H9 (cell line): ENCODE measurements around the gene ZNF585A. TPM values are rescaled to one million over a fixed set of nuclear protein-coding genes. Genes with fewer than 3 reads are reported as not detected.

Source experiments
- DNase-seq: peaks from one replicate; pipeline ENCODE4 v3.0.0-alpha.2; 2017
- H2AFZ ChIP-seq: one replicate; pipeline ENCODE4 v1.6.1; 2013; ENCODE audit warnings: mild to moderate bottlenecking, low read length, control low read depth, moderate library complexity
- H2AK5ac ChIP-seq: 2 replicates; pipeline ENCODE4 v1.6.1; 2013; ENCODE audit warnings: low read length, control low read depth, mixed read lengths; ENCODE audit not compliant: insufficient read length
- H2BK120ac ChIP-seq: one replicate; pipeline ENCODE4 v1.6.1; 2013; ENCODE audit warnings: low read depth, mild to moderate bottlenecking, low read length, control low read depth, inconsistent platforms; ENCODE audit not compliant: poor library complexity, severe bottlenecking
- H2BK12ac ChIP-seq: 2 replicates; pipeline ENCODE4 v1.6.1; 2013; ENCODE audit warnings: low read length, control low read depth, mixed read lengths, low read depth; ENCODE audit not compliant: insufficient read length
- H2BK15ac ChIP-seq: 2 replicates; pipeline ENCODE4 v1.6.1; 2013; ENCODE audit warnings: low read depth, low read length, control low read depth
- H2BK20ac ChIP-seq: one replicate; pipeline ENCODE4 v1.6.1; 2013; ENCODE audit warnings: low read depth, mild to moderate bottlenecking, low read length, control low read depth, inconsistent platforms; ENCODE audit not compliant: poor library complexity, severe bottlenecking
- H2BK5ac ChIP-seq: 2 replicates; pipeline ENCODE4 v1.6.1; 2013; ENCODE audit warnings: low read length, control low read depth, mixed read lengths; ENCODE audit not compliant: insufficient read length
- H3K14ac ChIP-seq: 2 replicates; pipeline ENCODE4 v1.6.1; 2013; ENCODE audit warnings: low read length, control low read depth; ENCODE audit not compliant: insufficient read depth
- H3K18ac ChIP-seq: 2 replicates; pipeline ENCODE4 v1.6.1; 2013; ENCODE audit warnings: low read depth, mild to moderate bottlenecking, mixed read lengths, low read length, control low read depth; ENCODE audit not compliant: insufficient read length
- H3K23ac ChIP-seq: 2 replicates; pipeline ENCODE4 v1.6.1; 2013; ENCODE audit warnings: low read length, control low read depth, mixed read lengths, low read depth; ENCODE audit not compliant: insufficient read length
- H3K23me2 ChIP-seq: 2 replicates; pipeline ENCODE4 v1.6.1; 2013; ENCODE audit warnings: low read depth, mild to moderate bottlenecking, mixed read lengths, low read length, control low read depth; ENCODE audit not compliant: insufficient read length, poor library complexity, severe bottlenecking
- H3K27ac ChIP-seq: 2 replicates; pipeline ENCODE4 v1.5.1; 2013; ENCODE audit warnings: low read length, control low read depth, mixed read lengths, low read depth; ENCODE audit not compliant: insufficient read length
- H3K27me3 ChIP-seq: 2 replicates; pipeline ENCODE4 v1.6.1; 2013; ENCODE audit warnings: low read length, control low read depth, inconsistent platforms; ENCODE audit not compliant: insufficient read depth
- H3K4ac ChIP-seq: 2 replicates; pipeline ENCODE4 v1.6.1; 2013; ENCODE audit warnings: low read depth, mild to moderate bottlenecking, control low read depth, inconsistent platforms, low read length, moderate library complexity
- H3K4me1 ChIP-seq: 2 replicates; pipeline ENCODE4 v1.6.1; 2013; ENCODE audit warnings: low read length, control low read depth, inconsistent platforms; ENCODE audit not compliant: insufficient read depth
- H3K4me2 ChIP-seq: 2 replicates; pipeline ENCODE4 v1.6.1; 2013; ENCODE audit warnings: low read length, control low read depth, mixed read lengths; ENCODE audit not compliant: insufficient read length, insufficient read depth
- H3K56ac ChIP-seq: 2 replicates; pipeline ENCODE4 v1.6.1; 2013; ENCODE audit warnings: low read depth, mild to moderate bottlenecking, mixed read lengths, low read length, control low read depth; ENCODE audit not compliant: insufficient read length
- H3K79me1 ChIP-seq: 2 replicates; pipeline ENCODE4 v1.6.1; 2013; ENCODE audit warnings: low read depth, mild to moderate bottlenecking, moderate library complexity, low read length, control low read depth, inconsistent platforms; ENCODE audit not compliant: insufficient read depth, poor library complexity, severe bottlenecking
- H3K79me2 ChIP-seq: 2 replicates; pipeline ENCODE4 v1.6.1; 2013; ENCODE audit warnings: low read length, control low read depth, inconsistent platforms; ENCODE audit not compliant: insufficient read depth
- H3K9ac ChIP-seq: 2 replicates; pipeline ENCODE4 v1.6.1; 2013; ENCODE audit warnings: low read length, control low read depth, mixed read lengths; ENCODE audit not compliant: insufficient read length; ENCODE audit errors: extremely low read depth
- H3K9me3 ChIP-seq: one replicate; pipeline ENCODE4 v1.6.1; 2013; ENCODE audit warnings: low read depth, low read length, inconsistent platforms; ENCODE audit not compliant: control insufficient read depth
- H3T11ph ChIP-seq: one replicate; pipeline ENCODE4 v1.6.1; 2013; ENCODE audit warnings: mild to moderate bottlenecking, low read length, control low read depth, inconsistent platforms
- H4K20me1 ChIP-seq: one replicate; pipeline ENCODE4 v1.6.1; 2013; ENCODE audit not compliant: control insufficient read depth, insufficient read length, insufficient read depth
- H4K5ac ChIP-seq: 2 replicates; pipeline ENCODE4 v1.6.1; 2013; ENCODE audit warnings: low read depth, mild to moderate bottlenecking, mixed read lengths, low read length, control low read depth; ENCODE audit not compliant: insufficient read length
- H4K8ac ChIP-seq: replicated peaks from 2 replicates; pipeline ENCODE4 v1.6.1; 2013; ENCODE audit warnings: low read length, control low read depth, mixed read lengths, low read depth; ENCODE audit not compliant: insufficient read length
- H4K91ac ChIP-seq: 2 replicates; pipeline ENCODE4 v1.6.1; 2013; ENCODE audit warnings: low read depth, mild to moderate bottlenecking, moderate library complexity, mixed read lengths, low read length, control low read depth; ENCODE audit not compliant: insufficient read length
- H3K27ac Mint-ChIP-seq, 3 experiments: 2 replicates in 2 of 3; 3 replicates in 1 of 3; pipeline ENCODE4 v1.8.0; 2020 to 2021; ENCODE audit warnings: mixed read lengths in 3 of 3, mild to moderate bottlenecking in 1 of 3, moderate library complexity in 1 of 3
- H3K27me3 Mint-ChIP-seq: 2 replicates; pipeline ENCODE4 v1.8.0; 2021; ENCODE audit warnings: low read depth, mild to moderate bottlenecking, moderate library complexity, mixed read lengths
- H3K36me3 Mint-ChIP-seq, 3 experiments: 2 replicates in 2 of 3; 3 replicates in 1 of 3; pipeline ENCODE4 v1.8.0; 2020 to 2021; ENCODE audit warnings: low read depth in 3 of 3, mixed read lengths in 3 of 3; ENCODE audit not compliant: insufficient read depth in 1 of 3
- H3K4me1 Mint-ChIP-seq, 2 experiments: 2 replicates each; pipeline ENCODE4 v1.8.0; 2020; ENCODE audit warnings: mixed read lengths in 2 of 2
- H3K4me3 Mint-ChIP-seq, 2 experiments: 2 replicates in 1 of 2; 3 replicates in 1 of 2; pipeline ENCODE4 v1.8.0; 2020 to 2021; ENCODE audit warnings: mild to moderate bottlenecking in 2 of 2, mixed read lengths in 2 of 2, moderate library complexity in 1 of 2
- H3K9me3 Mint-ChIP-seq, 2 experiments: 2 replicates in 1 of 2; 3 replicates in 1 of 2; pipeline ENCODE4 v1.8.0; 2020; ENCODE audit warnings: mild to moderate bottlenecking in 2 of 2, mixed read lengths in 2 of 2, moderate library complexity in 1 of 2
- WGBS: extraction: QIAGEN DNeasy Blood & Tissue Kit; methylation state at CpG from one replicate; pipeline ENCODE4 v1.1.7; 2013; ENCODE audit warnings: missing lambda C conversion rate, low lambda C conversion rate, mixed read lengths; ENCODE audit not compliant: insufficient read length; ENCODE audit errors: extremely low coverage; 5-methylcytosine and 5-hydroxymethylcytosine counted together
- total RNA-seq: library from RNA; stranded (reverse); gene quantifications from 2 replicates; pipeline ENCODE4 v1.2.1, GENCODE V29; 2021
- TF ChIP-seq, protein P1 (sequence below): fragments of 200-600 bp; sonication (generic); conservative IDR thresholded peaks from 3 replicates; pipeline ENCODE4 v1.8.0; 2021; ENCODE audit warnings: antibody characterized with exemption, mild to moderate bottlenecking

Gene ZNF585A
- total RNA-seq, 1 experiment from 2014 or later, result 18.3 TPM

DNA sequence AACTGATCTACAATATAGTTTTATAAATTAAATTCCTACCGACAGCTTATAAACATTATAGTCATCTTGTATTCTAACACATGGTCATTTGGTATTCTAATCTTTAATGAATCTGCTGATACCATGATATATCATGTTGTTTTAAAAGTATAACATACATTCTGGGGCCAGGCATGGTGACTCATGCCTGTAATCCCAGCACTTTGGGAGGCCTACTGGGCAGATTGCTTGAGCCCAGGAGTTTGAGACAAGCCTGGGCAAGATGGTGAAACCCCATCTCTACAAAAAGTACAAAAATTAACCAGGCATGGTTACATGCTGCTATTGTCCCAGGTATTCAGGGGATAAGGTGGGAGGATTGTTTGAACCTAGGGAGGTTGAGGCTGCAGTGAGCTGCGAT is 48.6 kb upstream of the ZNF585A start:
- H3K27me3 ChIP-seq, result no peaks in the 10 kb centered on the region
- H4K91ac ChIP-seq, result no peak overlapping the region
- H3K14ac ChIP-seq, result no peak overlapping the region
- TF ChIP-seq, protein P1, sequence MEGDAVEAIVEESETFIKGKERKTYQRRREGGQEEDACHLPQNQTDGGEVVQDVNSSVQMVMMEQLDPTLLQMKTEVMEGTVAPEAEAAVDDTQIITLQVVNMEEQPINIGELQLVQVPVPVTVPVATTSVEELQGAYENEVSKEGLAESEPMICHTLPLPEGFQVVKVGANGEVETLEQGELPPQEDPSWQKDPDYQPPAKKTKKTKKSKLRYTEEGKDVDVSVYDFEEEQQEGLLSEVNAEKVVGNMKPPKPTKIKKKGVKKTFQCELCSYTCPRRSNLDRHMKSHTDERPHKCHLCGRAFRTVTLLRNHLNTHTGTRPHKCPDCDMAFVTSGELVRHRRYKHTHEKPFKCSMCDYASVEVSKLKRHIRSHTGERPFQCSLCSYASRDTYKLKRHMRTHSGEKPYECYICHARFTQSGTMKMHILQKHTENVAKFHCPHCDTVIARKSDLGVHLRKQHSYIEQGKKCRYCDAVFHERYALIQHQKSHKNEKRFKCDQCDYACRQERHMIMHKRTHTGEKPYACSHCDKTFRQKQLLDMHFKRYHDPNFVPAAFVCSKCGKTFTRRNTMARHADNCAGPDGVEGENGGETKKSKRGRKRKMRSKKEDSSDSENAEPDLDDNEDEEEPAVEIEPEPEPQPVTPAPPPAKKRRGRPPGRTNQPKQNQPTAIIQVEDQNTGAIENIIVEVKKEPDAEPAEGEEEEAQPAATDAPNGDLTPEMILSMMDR, result no peak
- Mint-ChIP-seq H3K27ac (no peak overlapping the region), H3K4me3 (no peak overlapping the region), H3K9me3 (peaks cover 9 to 34% of the 10 kb centered on the region in 2 experiments), H3K36me3 (peaks cover 17 to 44% (median 37%) of the 10 kb centered on the region in 3 experiments), H3K4me1 (peaks cover 6 to 9% of the 10 kb centered on the region in 2 experiments), H3K27me3 (no peaks in the 10 kb centered on the region)
- no peak for DNase-seq
- no peak overlapping the region for H3K18ac ChIP-seq
- no peak overlapping the region for H3K4me2 ChIP-seq
- H3K9ac ChIP-seq, result no peak overlapping the region
- no peaks in the 10 kb centered on the region for H3K9me3 ChIP-seq
- no peaks in the 10 kb centered on the region for H4K20me1 ChIP-seq
- H2BK15ac ChIP-seq, result no peak overlapping the region
- peaks cover 8% of the 10 kb centered on the region for H3K23me2 ChIP-seq
- H2AFZ ChIP-seq, result no peak overlapping the region
- no peak overlapping the region for H4K8ac ChIP-seq
- H3K56ac ChIP-seq, result no peak overlapping the region
- no peak overlapping the region for H2BK5ac ChIP-seq
- H3K23ac ChIP-seq, result no peak overlapping the region
- H4K5ac ChIP-seq, result no peak overlapping the region
- H3K79me2 ChIP-seq, result peaks cover 1% of the 10 kb centered on the region; the same call in 1 of the 2 replicates
- H3K4ac ChIP-seq, result no peak overlapping the region
- H2AK5ac ChIP-seq, result no peak overlapping the region
- H2BK12ac ChIP-seq, result no peak overlapping the region
- no peak overlapping the region for H3K27ac ChIP-seq
- no peak overlapping the region for H2BK120ac ChIP-seq
- H3T11ph ChIP-seq, result no peak overlapping the region
- H2BK20ac ChIP-seq, result no peak overlapping the region
- no peaks in the 10 kb centered on the region for H3K4me1 ChIP-seq
- H3K79me1 ChIP-seq, result no peaks in the 10 kb centered on the region
- no CpG with 5 or more reads among the region's 2 CpGs for WGBS
